D721Med (cell line): ENCODE data around the gene PLEKHM3.
"Not testable (repeated sequence)": the region's sequence is repeated elsewhere in the genome, so short reads cannot be mapped to it uniquely, and the experiment has no call there.

Experiments
- DNase-seq: peaks from one replicate; pipeline ENCODE4 v3.0.0; 2011; ENCODE audit warnings: low spot score; ENCODE audit not compliant: insufficient read length
- FAIRE-seq: peaks from 2 replicates; lab custom pipeline; 2011; peaks lifted over from hg19 to GRCh38; lab: Jason Lieb, UNC
- CTCF ChIP-seq: IDR thresholded peaks from 2 replicates; pipeline ENCODE4 v1.5.1; 2012; ENCODE audit warnings: mild to moderate bottlenecking, control low read depth; ENCODE audit not compliant: insufficient read depth; ENCODE audit errors: missing control alignments

Gene PLEKHM3

GRCh38 chr2:207920321-207920720, 105.0 kb downstream of the PLEKHM3 start:
- no peak for TF ChIP-seq CTCF
- FAIRE-seq (no peak), DNase-seq (no peak)

- FAIRE-seq = no peak
- TF ChIP-seq CTCF = no peak
- no peak for DNase-seq
Observed at GRCh38 chr2:207919164-207919919, 106.0 kb downstream of the PLEKHM3 start.

DNA sequence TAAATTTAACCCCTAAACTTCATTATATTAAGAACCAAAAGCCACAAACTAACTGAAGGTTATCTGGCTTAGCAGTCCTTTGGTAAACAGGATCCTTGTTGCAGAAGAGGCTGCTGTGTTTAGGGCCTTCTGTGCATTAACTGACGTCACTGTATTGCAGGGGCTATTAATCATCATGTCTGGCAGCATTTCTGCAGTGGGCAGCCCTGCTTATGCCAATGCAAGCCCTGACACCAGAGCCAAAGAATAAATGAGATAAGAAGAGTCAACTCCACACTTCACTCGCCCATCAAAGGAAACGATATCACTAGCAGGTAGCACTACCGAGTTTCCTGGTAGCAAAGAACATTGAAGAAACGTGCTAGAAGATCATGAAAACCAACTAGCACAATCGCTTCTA, 110.6 kb downstream of the PLEKHM3 start:
- DNase-seq = no peak
- no peak for TF ChIP-seq CTCF
- FAIRE-seq = no peak

GRCh38 chr2:207913772-207914358, 111.5 kb downstream of the PLEKHM3 start:
- FAIRE-seq = no peak
- DNase-seq = no peak

GRCh38 chr2:207911856-207912255, 113.5 kb downstream of the PLEKHM3 start:
- no peak for FAIRE-seq

More at GRCh38 chr2:207913772-207914358, 111.5 kb downstream of the PLEKHM3 start:
- no peak for TF ChIP-seq CTCF

DNA sequence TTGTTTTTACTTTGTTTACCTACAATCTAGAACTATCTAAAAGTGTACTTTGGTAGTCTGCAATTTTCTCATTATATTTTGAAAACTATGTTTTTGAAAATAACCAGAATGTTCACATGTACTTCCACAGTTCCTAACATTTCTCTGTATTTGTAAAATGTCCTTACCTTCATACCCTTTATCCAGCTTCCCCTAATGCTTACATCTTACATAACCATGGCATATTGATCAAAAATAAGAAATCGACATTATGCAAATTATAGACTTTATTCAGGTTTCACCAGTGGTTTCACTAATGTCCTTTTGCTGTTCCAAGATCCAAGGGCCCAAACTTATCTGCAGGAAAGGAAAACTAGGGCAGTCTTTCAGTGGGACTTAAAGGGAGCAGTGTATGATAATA, 114.1 kb downstream of the PLEKHM3 start:
- no peak for TF ChIP-seq CTCF
- FAIRE-seq (no peak), DNase-seq (no peak)

More at GRCh38 chr2:207911856-207912255, 113.5 kb downstream of the PLEKHM3 start:
- DNase-seq = no peak
- no peak for TF ChIP-seq CTCF

GRCh38 chr2:207906495-207906894, 118.8 kb downstream of the PLEKHM3 start:
- FAIRE-seq, DNase-seq: not testable (repeated sequence)
